ENCODE results near the gene STMN1.

The STMN1 gene

DNA sequence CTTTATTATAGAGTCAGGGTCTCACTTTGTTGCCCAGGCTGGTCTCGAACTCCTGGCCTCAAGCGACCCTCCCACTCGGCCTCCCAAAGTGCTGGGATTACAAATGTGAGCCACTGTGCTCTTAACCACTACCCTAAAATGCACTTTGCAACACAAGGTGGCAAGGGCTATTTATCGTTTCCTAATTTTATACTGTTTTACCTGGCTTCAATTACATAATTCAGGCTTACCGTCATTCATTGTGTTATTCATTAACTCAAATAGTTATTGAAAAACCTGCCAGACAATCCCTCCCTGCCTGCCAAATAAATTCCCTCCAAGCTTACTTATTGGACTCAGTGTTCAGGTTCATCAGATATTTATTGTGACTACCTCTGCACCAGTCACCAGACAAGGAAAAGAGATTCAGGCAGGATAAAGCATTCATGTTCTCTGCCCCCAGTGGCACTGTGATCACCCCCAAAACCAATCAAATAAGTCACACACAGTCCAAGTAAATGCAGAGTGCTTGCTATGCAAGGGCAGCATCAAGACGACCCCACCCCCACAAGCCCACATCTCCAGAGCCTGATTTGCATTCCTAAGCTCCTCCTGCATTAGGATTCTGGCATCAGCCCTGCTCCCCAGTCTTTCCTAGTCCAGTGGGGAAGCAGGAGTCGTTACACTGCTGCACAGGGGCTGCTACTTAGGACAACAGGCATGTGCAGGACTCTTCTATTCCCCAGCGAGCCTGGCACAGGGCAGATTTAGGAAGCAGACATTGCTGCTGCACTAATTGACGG, 38.8 kb downstream of the STMN1 start:
- DNase-seq, result no peak

DNA sequence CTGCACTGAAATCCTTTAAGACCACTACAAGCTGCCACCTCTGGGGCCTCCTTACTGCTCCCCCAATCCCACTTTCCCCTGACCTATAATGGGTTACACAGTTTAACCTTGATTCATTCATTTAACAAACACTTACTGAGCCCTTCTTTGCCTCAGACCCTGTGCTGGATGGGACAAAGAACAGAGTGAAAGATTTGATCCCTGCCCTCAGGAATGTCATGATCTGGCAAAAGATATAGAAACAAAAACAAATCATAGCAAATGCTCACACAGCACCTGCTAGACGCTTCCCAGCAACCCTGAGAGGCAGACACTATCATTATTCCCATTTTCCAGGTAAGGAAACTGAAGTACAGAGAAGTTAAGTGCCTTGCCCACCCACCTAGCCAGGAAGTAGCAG, 39.9 kb downstream of the STMN1 start:
- DNase-seq, result no peak

GRCh38 chr1:25864434-25864833, 41.8 kb downstream of the STMN1 start:
- DNase-seq, result no peak

DNA sequence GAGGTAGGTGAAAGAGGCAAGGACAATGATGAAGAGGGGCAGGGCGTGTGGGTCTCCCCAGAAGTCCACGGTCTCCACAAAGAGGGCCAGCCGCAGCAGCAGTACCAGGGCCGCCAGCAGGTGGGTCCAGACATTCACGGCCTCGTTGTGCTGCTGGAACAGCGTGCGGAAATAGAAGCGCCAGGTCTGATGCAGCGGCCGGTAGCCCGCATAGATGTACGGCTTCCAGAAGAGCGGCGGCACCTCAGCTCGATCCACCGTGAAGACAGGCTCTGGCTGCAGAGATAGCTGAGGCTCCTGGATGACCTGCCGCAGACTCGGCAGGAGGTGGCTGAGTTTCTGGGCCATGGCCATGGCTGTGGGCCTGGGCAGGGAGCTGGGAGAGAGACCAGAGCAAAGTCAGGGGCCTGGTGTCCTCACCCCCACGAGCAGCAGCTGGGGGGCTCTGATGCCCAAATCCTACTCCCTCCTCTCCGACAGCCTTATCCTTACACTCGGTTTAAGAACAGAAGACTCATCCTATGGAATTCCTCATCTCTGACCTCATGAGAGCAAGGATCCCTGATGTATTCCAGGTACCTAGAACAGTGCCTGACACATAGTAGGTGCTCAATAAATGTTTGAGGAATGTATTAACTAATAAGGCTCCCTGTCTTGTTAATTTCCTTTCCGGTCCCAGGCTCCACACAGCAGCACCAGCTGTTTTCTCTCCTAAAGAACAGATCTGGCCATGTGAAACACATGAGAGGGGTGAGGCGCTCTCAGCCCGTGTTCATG, 42.5 kb downstream of the STMN1 start:
- no peak for DNase-seq

GRCh38 chr1:25862785-25863485, 43.3 kb downstream of the STMN1 start:
- DNase-seq, result no peak

DNA sequence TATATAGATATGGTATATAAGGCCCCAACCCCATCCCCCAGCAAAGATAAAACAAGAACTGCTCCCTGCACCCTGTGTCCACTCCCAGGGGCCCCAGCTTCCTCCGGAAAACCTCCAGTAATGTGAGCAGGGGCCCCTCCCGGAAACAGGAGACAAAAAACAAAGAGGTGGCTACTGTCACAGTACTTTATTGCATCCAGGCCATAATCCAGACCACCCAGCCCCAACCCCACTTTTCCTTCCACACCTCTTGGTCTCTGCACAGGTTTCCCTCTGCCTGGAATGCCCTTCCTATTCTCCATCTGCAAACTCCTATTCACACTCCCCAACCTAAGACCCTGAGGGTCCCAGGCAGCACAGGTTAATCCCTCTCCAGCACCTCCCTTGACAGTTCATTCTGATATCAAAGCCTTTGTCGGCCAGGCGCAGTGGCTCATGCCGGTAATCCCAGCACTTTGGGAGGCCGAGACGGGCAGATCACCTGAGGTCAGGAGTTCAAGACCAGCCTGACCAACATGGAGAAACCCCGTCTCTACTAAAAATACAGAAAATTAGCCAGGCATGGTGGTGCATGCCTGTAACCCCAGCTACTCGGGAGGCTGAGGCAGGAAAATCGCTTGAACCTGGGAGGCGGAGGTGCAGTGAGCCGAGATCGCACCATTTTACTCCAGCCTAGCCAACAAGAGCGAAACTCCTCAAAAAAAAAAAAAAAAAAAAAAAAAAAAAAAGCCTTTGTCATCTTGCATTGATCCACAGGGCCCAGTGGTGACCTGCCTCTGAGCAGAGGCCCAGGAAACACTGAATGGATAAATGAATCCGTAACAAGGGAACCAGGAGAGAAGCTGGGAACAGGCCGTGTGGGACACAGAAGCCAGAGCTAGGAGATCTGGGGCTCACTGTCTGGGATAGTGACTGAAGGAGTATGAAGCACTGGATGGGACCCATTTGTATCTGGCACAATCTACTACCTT, 44.6 kb downstream of the STMN1 start:
- no peak for DNase-seq

- peak; percentile 93 for DNase-seq
Measured at GRCh38 chr1:25858906-25859789, 47.1 kb downstream of the STMN1 start, which contains the start of gene AUNIP. Gene AUNIP (minus strand): TSS chr1:25859457. CDS start chr1:25859357, 100 bp downstream.

- DNase-seq, result no peak
Measured at GRCh38 chr1:25858494-25858893, 47.7 kb downstream of the STMN1 start.

GRCh38 chr1:25856856-25857255, 49.4 kb downstream of the STMN1 start:
- DNase-seq, result no peak

DNA sequence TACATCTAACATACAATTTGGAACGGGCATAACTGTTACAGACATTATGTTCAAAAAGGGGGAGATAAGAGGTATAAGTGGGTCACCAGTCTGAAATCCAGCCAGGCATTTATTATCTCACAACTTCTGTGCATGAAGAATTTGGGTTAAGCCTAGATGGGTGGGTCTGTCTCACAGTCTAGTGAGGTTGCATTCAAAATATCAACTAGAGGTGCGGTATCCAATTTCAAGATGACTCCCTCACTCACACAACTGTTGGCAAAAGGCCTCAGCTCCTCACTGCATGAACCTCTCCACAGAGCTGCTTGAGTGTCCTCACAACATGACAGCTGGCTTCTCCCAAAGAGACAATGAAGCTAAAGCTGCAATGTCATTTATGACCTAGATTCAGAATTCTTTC, 51.7 kb downstream of the STMN1 start:
- DNase-seq, result no peak
